Heart left ventricle (tissue), 13 donors: ENCODE results near the gene ARSG.

Source experiments
- CTCF ChIP-seq, 12 donors: fragments of 200-600 bp; sonication (generic) in 4 of 12; IDR thresholded peaks; one replicate each; pipeline versions ENCODE4 v1.5.0 to v1.8.0; 2018 to 2022; ENCODE audit warnings: antibody characterized with exemption in 12 of 12, mild to moderate bottlenecking in 5 of 12
- POLR2A ChIP-seq, 2 donors: fragments of 450-650 bp; IDR thresholded peaks; one replicate each; pipeline ENCODE4 v1.6.1; 2017; ENCODE audit warnings: antibody characterized with exemption in 2 of 2, mild to moderate bottlenecking in 2 of 2, moderate library complexity in 2 of 2
- donor health status: ischemic (EF 13 %, LVEDD 7.1; RV severe dilation, severe dysfunction).
- donor health status: DM: no; HTN: yes; CAD: no.
- donor health status: DM: no; HTN: no; CAD: no.
- donor health status: ischemic (EF 25% LVEDD 6.9; RV normal size, moderate dysfunction).
- donor health status: ischemic (EF 25% LVEDD 5.7; RV mildly dilated, moderate dysfunction).
- donor health status: ischemic (EF 35%, LVEDD 5.7; RV mildly dilated, moderate dysfunction).
- donor health status: nonischemic (EF 11% LVEDD 7.7; RV severe dilation, severe dysfunction).
- donor health status: DM: yes; HTN: yes; CAD: no.
- donor health status: PGD.
- donor health status: ischemic (EF 29% LVEDD 5.4; RV normal size, mild dysfunction).
- donor health status: nonischemic (EF 23%, LVEDD 6.1; RV moderate dilation, normal function).

GRCh38 chr17:68431661-68432071 lies 140.4 kb downstream of the ARSG start:
- TF ChIP-seq POLR2A (IDR thresholded peaks at IDR 0.05) (no peak), CTCF (IDR thresholded peaks at IDR 0.05) (peak in 6 of 12 donors; percentile 9 to 29 (median 20))
